Nucleus accumbens (tissue), 56 donors: ENCODE results near the gene PHLDA2.
"Not testable (repeated sequence)": the region's sequence is repeated elsewhere in the genome, so short reads cannot be mapped to it uniquely, and the experiment has no call there.

Experiments used
- DNase-seq, 56 donors: peaks; one replicate each; lab custom pipeline; 2025; lab: John Stamatoyannopoulos, UW

The PHLDA2 gene

GRCh38 chr11:2945757-2946287, 16.6 kb upstream of the PHLDA2 start:
- DNase-seq: no peak

- peak in 53 of 56 donors; percentile 9 to 93 (median 71) for DNase-seq
Measured at GRCh38 chr11:2945031-2945756, 16.0 kb upstream of the PHLDA2 start.

GRCh38 chr11:2944530-2944929, 15.3 kb upstream of the PHLDA2 start:
- DNase-seq: no peak

GRCh38 chr11:2943711-2944118, 14.5 kb upstream of the PHLDA2 start:
- DNase-seq: peak in 41 of 56 donors; percentile 13 to 88 (median 60)

- DNase-seq: no peak
Measured at GRCh38 chr11:2942872-2943710, 13.9 kb upstream of the PHLDA2 start.

GRCh38 chr11:2942447-2942846, 13.2 kb upstream of the PHLDA2 start:
- DNase-seq: no peak

- no peak for DNase-seq
Measured at GRCh38 chr11:2940921-2941821, 12.0 kb upstream of the PHLDA2 start.

GRCh38 chr11:2940147-2940920, 11.1 kb upstream of the PHLDA2 start:
- no peak for DNase-seq

- not testable (repeated sequence) for DNase-seq
Measured at GRCh38 chr11:2938458-2939418, 9.5 kb upstream of the PHLDA2 start.

- DNase-seq: not testable (repeated sequence)
Measured at GRCh38 chr11:2937641-2938457, 8.6 kb upstream of the PHLDA2 start.

- no peak for DNase-seq
Measured at GRCh38 chr11:2934611-2935239, 5.5 kb upstream of the PHLDA2 start.

- no peak for DNase-seq
Measured at GRCh38 chr11:2934021-2934550, 4.9 kb upstream of the PHLDA2 start.

GRCh38 chr11:2933375-2934020, 4.3 kb upstream of the PHLDA2 start:
- DNase-seq: peak in 4 of 56 donors; percentile 7 to 40 (median 16)

- no peak for DNase-seq
Measured at GRCh38 chr11:2932850-2933251, 3.6 kb upstream of the PHLDA2 start.

- no peak for DNase-seq
Measured at GRCh38 chr11:2931771-2932738, 2.8 kb upstream of the PHLDA2 start.
